HAP-1 (cell line): Measurements from ENCODE around the gene ADTRP.

ENCODE experiments used
- DNase-seq, 2 experiments: peaks; one replicate each; pipeline ENCODE4 v3.0.0-alpha.2; 2016 to 2020; ENCODE audit warnings: low spot score in 2 of 2
- H3K27me3 ChIP-seq: fragments of 250-450 bp; sonication (Bioruptor Pico); 2 replicates; pipeline ENCODE4 v1.5.1; 2020; ENCODE audit warnings: low read depth, mild to moderate bottlenecking, moderate library complexity
- H3K36me3 ChIP-seq: fragments of 250-450 bp; sonication (Bioruptor Pico); replicated peaks from 2 replicates; pipeline ENCODE4 v1.5.1; 2020; ENCODE audit warnings: mild to moderate bottlenecking
- H3K4me1 ChIP-seq: fragments of 250-450 bp; sonication (Bioruptor Pico); 2 replicates; pipeline ENCODE4 v1.5.1; 2020; ENCODE audit warnings: mild to moderate bottlenecking
- H3K4me3 ChIP-seq: fragments of 250-450 bp; sonication (Bioruptor Pico); 2 replicates; pipeline ENCODE4 v1.5.1; 2020; ENCODE audit warnings: mild to moderate bottlenecking, moderate library complexity
- H3K9me3 ChIP-seq: fragments of 250-450 bp; sonication (Bioruptor Pico); 2 replicates; pipeline ENCODE4 v1.5.1; 2020; ENCODE audit warnings: mild to moderate bottlenecking, moderate library complexity
- in situ Hi-C: fragments of 300-500 bp; cut with MboI; formaldehyde crosslinking; loops from 3 replicates; pipeline ENCODE4 v1.14.3; 2020; ENCODE audit warnings: low sequenced_read_pairs, inconsistent platforms, mixed read lengths

The ADTRP gene

GRCh38 chr6:11795403-11795802 lies 16.8 kb upstream of the ADTRP start:
- DNase-seq = no peak
- no peak overlapping the region for H3K4me3 ChIP-seq
- in situ Hi-C loops = no loop called here
- no peaks in the 10 kb centered on the region for H3K9me3 ChIP-seq
- H3K4me1 ChIP-seq = no peaks in the 10 kb centered on the region
- no peaks in the 10 kb centered on the region for H3K36me3 ChIP-seq
- H3K27me3 ChIP-seq = peaks cover 8% of the 10 kb centered on the region; the same call in 1 of the 2 replicates

GRCh38 chr6:11793277-11793676 lies 14.7 kb upstream of the ADTRP start:
- H3K9me3 ChIP-seq = no peaks in the 10 kb centered on the region
- no peaks in the 10 kb centered on the region for H3K4me1 ChIP-seq
- no peak for DNase-seq
- H3K36me3 ChIP-seq = no peaks in the 10 kb centered on the region
- in situ Hi-C loops = no loop called here
- no peak overlapping the region for H3K4me3 ChIP-seq
- H3K27me3 ChIP-seq = peaks cover 5% of the 10 kb centered on the region; the same call in 1 of the 2 replicates

GRCh38 chr6:11791354-11792107 lies 12.9 kb upstream of the ADTRP start:
- in situ Hi-C loops = no loop called here
- Histone ChIP-seq H3K4me1 (no peaks in the 10 kb centered on the region), H3K36me3 (no peaks in the 10 kb centered on the region), H3K4me3 (no peak overlapping the region), H3K27me3 (no peaks in the 10 kb centered on the region; the same call in 1 of the 2 replicates), H3K9me3 (no peaks in the 10 kb centered on the region)
- no peak for DNase-seq

GRCh38 chr6:11789744-11790143 lies 11.1 kb upstream of the ADTRP start:
- in situ Hi-C loops = no loop called here
- H3K4me3 ChIP-seq = no peak overlapping the region

GRCh38 chr6:11788043-11788442 lies 9.4 kb upstream of the ADTRP start:
- Histone ChIP-seq H3K4me1 (no peaks in the 10 kb centered on the region), H3K9me3 (no peaks in the 10 kb centered on the region), H3K27me3 (no peaks in the 10 kb centered on the region; the same call in 1 of the 2 replicates), H3K4me3 (no peak overlapping the region), H3K36me3 (no peaks in the 10 kb centered on the region)
- DNase-seq = no peak
- in situ Hi-C loops = no loop called here

More at GRCh38 chr6:11789744-11790143, 11.1 kb upstream of the ADTRP start:
- no peaks in the 10 kb centered on the region; the same call in 1 of the 2 replicates for H3K27me3 ChIP-seq
- no peaks in the 10 kb centered on the region for H3K36me3 ChIP-seq
- H3K4me1 ChIP-seq = no peaks in the 10 kb centered on the region
- no peaks in the 10 kb centered on the region for H3K9me3 ChIP-seq
- DNase-seq = no peak

- no peak overlapping the region for H3K4me3 ChIP-seq
- H3K36me3 ChIP-seq = no peaks in the 10 kb centered on the region
- no peaks in the 10 kb centered on the region; the same call in 1 of the 2 replicates for H3K27me3 ChIP-seq
- H3K4me1 ChIP-seq = no peaks in the 10 kb centered on the region
- H3K9me3 ChIP-seq = no peaks in the 10 kb centered on the region
- in situ Hi-C loops = no loop called here
- DNase-seq = no peak
Measured at GRCh38 chr6:11785774-11786579, 7.4 kb upstream of the ADTRP start.

GRCh38 chr6:11785415-11785773 lies 6.8 kb upstream of the ADTRP start:
- in situ Hi-C loops = no loop called here
- Histone ChIP-seq H3K36me3 (no peaks in the 10 kb centered on the region), H3K4me3 (no peak overlapping the region), H3K27me3 (no peaks in the 10 kb centered on the region; the same call in 1 of the 2 replicates), H3K4me1 (no peaks in the 10 kb centered on the region), H3K9me3 (no peaks in the 10 kb centered on the region)
- no peak for DNase-seq

GRCh38 chr6:11784341-11784740 lies 5.7 kb upstream of the ADTRP start:
- Histone ChIP-seq H3K36me3 (no peaks in the 10 kb centered on the region), H3K9me3 (no peaks in the 10 kb centered on the region), H3K27me3 (no peaks in the 10 kb centered on the region; the same call in 1 of the 2 replicates), H3K4me3 (no peak overlapping the region), H3K4me1 (no peaks in the 10 kb centered on the region)
- in situ Hi-C loops = no loop called here
- no peak for DNase-seq

- Histone ChIP-seq H3K4me3 (no peak overlapping the region), H3K9me3 (no peaks in the 10 kb centered on the region), H3K27me3 (no peaks in the 10 kb centered on the region; the same call in 1 of the 2 replicates), H3K4me1 (no peaks in the 10 kb centered on the region), H3K36me3 (no peaks in the 10 kb centered on the region)
- no peak for DNase-seq
- in situ Hi-C loops = no loop called here
Measured at GRCh38 chr6:11783524-11784064, 5.0 kb upstream of the ADTRP start.

GRCh38 chr6:11782524-11782923 lies 3.9 kb upstream of the ADTRP start:
- in situ Hi-C loops = no loop called here
- no peaks in the 10 kb centered on the region; the same call in 1 of the 2 replicates for H3K27me3 ChIP-seq
- H3K36me3 ChIP-seq = no peaks in the 10 kb centered on the region
- H3K4me3 ChIP-seq = no peak overlapping the region
- no peak for DNase-seq
- H3K4me1 ChIP-seq = no peaks in the 10 kb centered on the region
- H3K9me3 ChIP-seq = no peaks in the 10 kb centered on the region

GRCh38 chr6:11780097-11780428 lies 1.5 kb upstream of the ADTRP start:
- Histone ChIP-seq H3K27me3 (no peaks in the 10 kb centered on the region), H3K4me3 (no peak overlapping the region), H3K4me1 (no peaks in the 10 kb centered on the region), H3K9me3 (no peaks in the 10 kb centered on the region), H3K36me3 (no peaks in the 10 kb centered on the region)
- DNase-seq = no peak
- in situ Hi-C loops = no loop called here

- no peak for DNase-seq
- Histone ChIP-seq H3K36me3 (no peaks in the 10 kb centered on the region), H3K9me3 (no peaks in the 10 kb centered on the region), H3K4me3 (no peak overlapping the region), H3K27me3 (no peaks in the 10 kb centered on the region), H3K4me1 (no peaks in the 10 kb centered on the region)
- in situ Hi-C loops = no loop called here
Measured at GRCh38 chr6:11779329-11780096, 910 bp upstream of the ADTRP start.

- no peaks in the 10 kb centered on the region for H3K9me3 ChIP-seq
- no peaks in the 10 kb centered on the region for H3K36me3 ChIP-seq
- no peak overlapping the region for H3K4me3 ChIP-seq
- H3K4me1 ChIP-seq = no peaks in the 10 kb centered on the region
- H3K27me3 ChIP-seq = no peaks in the 10 kb centered on the region
- no peak for DNase-seq
- in situ Hi-C loops = no loop called here
Measured at GRCh38 chr6:11778036-11778435, 567 bp downstream of the ADTRP start.
